ENCODE measurements around the gene HEXIM1.

DNA sequence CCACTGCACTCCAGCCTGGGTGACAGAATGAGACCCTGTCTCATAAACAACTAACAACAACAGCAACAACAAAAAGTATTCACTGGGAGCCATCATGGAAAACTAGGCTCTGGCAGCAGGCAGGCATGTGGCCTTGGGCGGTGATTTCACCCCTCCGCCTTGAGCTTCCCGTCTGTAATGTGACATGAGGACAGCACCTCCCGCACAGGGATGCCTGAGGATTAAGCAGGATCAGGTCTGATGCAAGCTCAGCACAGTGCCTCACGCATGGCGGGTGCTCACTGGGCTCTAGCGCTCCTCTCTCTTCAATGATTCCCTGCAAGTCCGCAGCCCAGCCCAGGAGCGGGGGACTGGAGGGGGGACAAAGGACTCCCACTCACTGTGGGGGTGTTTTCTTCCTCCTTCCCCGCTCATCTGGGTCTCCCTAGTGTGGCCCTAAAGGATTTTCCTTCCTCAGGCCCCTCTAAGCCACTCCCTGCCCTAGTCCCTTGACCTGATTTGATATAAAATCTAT is 18.8 kb upstream of the HEXIM1 start:
- TF ChIP-seq, protein P1, sequence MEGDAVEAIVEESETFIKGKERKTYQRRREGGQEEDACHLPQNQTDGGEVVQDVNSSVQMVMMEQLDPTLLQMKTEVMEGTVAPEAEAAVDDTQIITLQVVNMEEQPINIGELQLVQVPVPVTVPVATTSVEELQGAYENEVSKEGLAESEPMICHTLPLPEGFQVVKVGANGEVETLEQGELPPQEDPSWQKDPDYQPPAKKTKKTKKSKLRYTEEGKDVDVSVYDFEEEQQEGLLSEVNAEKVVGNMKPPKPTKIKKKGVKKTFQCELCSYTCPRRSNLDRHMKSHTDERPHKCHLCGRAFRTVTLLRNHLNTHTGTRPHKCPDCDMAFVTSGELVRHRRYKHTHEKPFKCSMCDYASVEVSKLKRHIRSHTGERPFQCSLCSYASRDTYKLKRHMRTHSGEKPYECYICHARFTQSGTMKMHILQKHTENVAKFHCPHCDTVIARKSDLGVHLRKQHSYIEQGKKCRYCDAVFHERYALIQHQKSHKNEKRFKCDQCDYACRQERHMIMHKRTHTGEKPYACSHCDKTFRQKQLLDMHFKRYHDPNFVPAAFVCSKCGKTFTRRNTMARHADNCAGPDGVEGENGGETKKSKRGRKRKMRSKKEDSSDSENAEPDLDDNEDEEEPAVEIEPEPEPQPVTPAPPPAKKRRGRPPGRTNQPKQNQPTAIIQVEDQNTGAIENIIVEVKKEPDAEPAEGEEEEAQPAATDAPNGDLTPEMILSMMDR (IDR thresholded peaks at IDR 0.05), result no peak
- TF ChIP-seq POLR2A (IDR thresholded peaks at IDR 0.05), result no peak

Measured in lower leg skin (tissue), 3 donors.